HG03439 (cell line): ENCODE results near the gene SLC25A52.
"Not testable (repeated sequence)": the region's sequence is repeated elsewhere in the genome, so short reads cannot be mapped to it uniquely, and the experiment has no call there.

Experiments
- ATAC-seq: cut with Tn5 transposase; IDR thresholded peaks from one replicate; pipeline ENCODE4 v1.9.1; 2021; ENCODE audit warnings: mild to moderate bottlenecking, moderate library complexity; ENCODE audit not compliant: unreplicated experiment

SLC25A52 gene

GRCh38 chr18:31760695-31761094 is at the start of gene SLC25A52:
Gene SLC25A52 (minus strand): TSS chr18:31760880. CDS start chr18:31760661, 219 bp downstream.
- no peak for ATAC-seq

- not testable (repeated sequence) for ATAC-seq
Observed at GRCh38 chr18:31809049-31809448, 48.4 kb upstream of the SLC25A52 start.

GRCh38 chr18:31801078-31801477 is 40.4 kb upstream of the SLC25A52 start:
- no peak for ATAC-seq

GRCh38 chr18:31799257-31799656 is 38.6 kb upstream of the SLC25A52 start:
- not testable (repeated sequence) for ATAC-seq

GRCh38 chr18:31798399-31798798 is 37.7 kb upstream of the SLC25A52 start:
- ATAC-seq, result no peak

- ATAC-seq, result no peak
Observed at GRCh38 chr18:31795747-31796146, 35.1 kb upstream of the SLC25A52 start.

GRCh38 chr18:31793531-31793930 is 32.9 kb upstream of the SLC25A52 start:
- no peak for ATAC-seq

GRCh38 chr18:31792580-31792911 is 31.9 kb upstream of the SLC25A52 start:
- ATAC-seq, result peak; percentile 6

- ATAC-seq, result peak; percentile 92
Observed at GRCh38 chr18:31791817-31792579, 31.3 kb upstream of the SLC25A52 start.

- ATAC-seq, result no peak
Observed at GRCh38 chr18:31789409-31789808, 28.7 kb upstream of the SLC25A52 start.

GRCh38 chr18:31783059-31783458 is 22.4 kb upstream of the SLC25A52 start:
- ATAC-seq, result no peak

GRCh38 chr18:31778391-31778950 is 17.8 kb upstream of the SLC25A52 start:
- no peak for ATAC-seq

GRCh38 chr18:31776093-31776492 is 15.4 kb upstream of the SLC25A52 start:
- ATAC-seq, result no peak

- ATAC-seq, result no peak
Observed at GRCh38 chr18:31774962-31775361, 14.3 kb upstream of the SLC25A52 start.

- ATAC-seq, result peak; percentile 56
Observed at GRCh38 chr18:31774477-31774785, 13.8 kb upstream of the SLC25A52 start.

- no peak for ATAC-seq
Observed at GRCh38 chr18:31773774-31774476, 13.2 kb upstream of the SLC25A52 start.

- no peak for ATAC-seq
Observed at GRCh38 chr18:31772699-31773098, 12.0 kb upstream of the SLC25A52 start.

- ATAC-seq, result no peak
Observed at GRCh38 chr18:31750273-31750672, 10.4 kb downstream of the SLC25A52 start.

GRCh38 chr18:31746396-31746795 is 14.3 kb downstream of the SLC25A52 start:
- ATAC-seq, result no peak

GRCh38 chr18:31744321-31745067 is 16.2 kb downstream of the SLC25A52 start:
- no peak for ATAC-seq

GRCh38 chr18:31743600-31743999 is 17.1 kb downstream of the SLC25A52 start:
- ATAC-seq, result not testable (repeated sequence)
